GM19468 (cell line): ENCODE data around the gene XYLT2.

Experiments used
- ATAC-seq: cut with Tn5 transposase; IDR thresholded peaks from one replicate; pipeline ENCODE4 v1.9.1; 2021; ENCODE audit warnings: mild to moderate bottlenecking, moderate library complexity, moderate number of reproducible peaks; ENCODE audit not compliant: unreplicated experiment; ENCODE audit errors: extremely low read depth

XYLT2 gene

GRCh38 chr17:50347117-50347893 is 1.4 kb downstream of the XYLT2 start:
- no peak for ATAC-seq

- ATAC-seq, result no peak
These were observed 2.0 kb downstream of the XYLT2 start for GRCh38 chr17:50347894-50348291.

GRCh38 chr17:50348522-50349242 is 2.8 kb downstream of the XYLT2 start:
- no peak for ATAC-seq

- ATAC-seq, result no peak
These were observed 3.3 kb downstream of the XYLT2 start for GRCh38 chr17:50349243-50349600.

GRCh38 chr17:50350733-50351132 is 4.8 kb downstream of the XYLT2 start:
- no peak for ATAC-seq

DNA sequence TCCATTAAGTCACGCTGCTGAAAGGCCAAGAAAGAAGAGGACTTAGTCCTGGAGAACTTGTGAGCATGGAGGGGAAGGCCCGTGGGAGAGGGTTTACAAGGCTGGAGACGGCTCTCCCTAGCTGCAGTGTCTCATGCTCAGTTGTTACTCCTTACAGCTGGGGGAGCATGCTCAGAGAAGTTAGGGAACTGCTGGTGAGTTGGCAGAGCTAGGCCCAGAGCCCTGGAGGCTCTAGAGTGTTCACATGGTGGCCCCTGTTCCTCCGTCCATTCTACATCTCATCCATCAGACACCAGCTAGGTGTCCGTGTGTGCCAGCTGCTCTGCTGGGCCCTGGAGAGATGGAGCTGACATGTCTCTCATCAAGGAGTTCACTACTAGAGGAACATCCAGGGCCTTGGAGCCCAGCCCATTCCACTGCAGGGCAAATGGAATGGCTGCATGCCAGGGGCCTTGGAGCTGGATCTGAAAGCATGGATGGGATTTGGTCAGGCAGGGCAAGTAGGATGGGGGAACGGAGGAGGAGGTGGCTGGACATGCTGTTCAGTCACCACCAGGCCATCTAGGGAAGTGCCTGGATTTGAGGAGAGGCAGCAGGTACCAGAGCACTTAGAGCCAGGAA is 6.3 kb downstream of the XYLT2 start:
- ATAC-seq, result no peak

DNA sequence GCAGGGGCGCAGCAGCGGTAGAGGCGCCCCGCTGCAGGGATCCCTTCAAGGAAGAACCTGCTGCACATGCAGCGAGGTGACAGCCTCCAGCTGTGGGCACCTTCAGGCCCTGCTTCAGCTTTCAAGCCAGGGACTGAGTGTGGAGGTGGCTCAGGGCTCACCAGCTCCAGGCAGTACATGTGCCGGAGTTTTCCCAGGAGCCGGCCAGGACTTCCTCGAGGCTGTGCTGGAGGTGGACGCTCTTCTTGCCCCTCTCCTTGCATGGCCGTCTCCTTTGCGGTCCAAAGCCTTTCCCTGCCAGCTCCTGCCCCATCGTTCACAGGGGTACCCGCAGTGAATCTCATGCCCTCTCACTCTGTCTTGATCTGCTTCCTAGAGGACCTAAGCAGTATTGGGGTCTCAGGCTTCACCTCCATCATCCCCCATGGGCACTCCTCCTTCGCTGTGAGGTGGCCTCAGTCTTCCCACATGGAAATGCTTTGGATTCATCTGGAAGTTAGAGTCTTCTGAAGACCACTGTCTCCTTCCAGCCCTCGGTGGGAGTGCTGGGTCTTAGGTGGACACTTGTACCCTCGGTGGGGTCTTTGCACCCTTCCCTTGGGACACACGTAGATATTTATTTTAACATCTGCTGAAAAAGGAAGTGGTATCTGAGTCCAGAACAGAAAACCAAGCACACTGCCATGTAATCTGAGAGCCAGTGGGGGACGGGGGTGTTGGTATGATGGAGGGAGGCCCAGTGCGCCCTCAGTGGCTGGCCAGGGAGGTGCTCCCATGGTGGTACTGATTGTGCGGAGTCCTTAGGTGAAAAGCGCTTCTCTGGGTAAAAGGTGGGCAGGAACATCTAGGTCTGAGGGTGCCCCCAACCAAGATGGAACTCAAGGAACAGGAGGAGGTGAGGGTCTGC is 7.0 kb downstream of the XYLT2 start:
- no peak for ATAC-seq

GRCh38 chr17:50353600-50354195 is 7.8 kb downstream of the XYLT2 start:
- ATAC-seq, result no peak

DNA sequence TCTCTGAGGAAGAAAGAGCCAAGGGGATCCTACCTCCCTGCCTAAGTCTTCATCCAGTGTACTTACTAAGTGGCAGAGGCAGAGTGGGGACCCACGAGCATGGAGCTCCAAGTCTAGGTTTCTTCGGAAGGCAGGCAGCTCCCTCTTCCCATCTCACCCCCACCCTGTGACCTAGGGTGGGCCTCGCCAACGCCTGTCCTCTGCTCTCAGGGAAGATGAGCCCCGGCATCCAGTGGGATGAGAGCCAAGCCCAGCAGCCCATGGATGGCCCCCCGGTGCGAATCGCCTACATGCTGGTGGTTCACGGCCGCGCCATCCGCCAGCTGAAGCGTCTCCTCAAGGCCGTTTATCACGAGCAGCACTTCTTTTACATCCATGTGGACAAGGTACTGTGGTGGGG is 8.3 kb downstream of the XYLT2 start:
- ATAC-seq, result no peak

GRCh38 chr17:50354776-50355175 is 8.8 kb downstream of the XYLT2 start:
- ATAC-seq, result no peak

DNA sequence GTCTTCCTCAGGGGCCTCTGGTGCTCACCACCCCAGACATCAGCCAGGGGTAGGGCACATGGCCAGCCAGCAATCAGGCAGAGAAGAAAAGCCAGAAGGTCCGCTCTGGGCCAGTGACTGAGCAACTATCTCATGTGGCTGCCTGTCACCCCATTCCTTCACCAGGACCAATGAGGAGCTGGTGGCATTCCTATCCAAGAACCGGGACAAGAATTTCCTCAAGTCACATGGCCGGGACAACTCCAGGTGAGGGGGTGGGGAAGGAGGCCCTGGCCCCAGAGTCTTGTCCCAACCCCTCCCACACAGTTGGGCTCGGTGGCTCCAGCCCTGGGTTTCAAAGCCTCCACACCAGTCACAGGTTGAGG is 9.4 kb downstream of the XYLT2 start:
- no peak for ATAC-seq

- no peak for ATAC-seq
These were observed 9.9 kb downstream of the XYLT2 start for GRCh38 chr17:50355701-50356341.

- no peak for ATAC-seq
These were observed 10.5 kb downstream of the XYLT2 start for GRCh38 chr17:50356418-50356817.

- no peak for ATAC-seq
These were observed 11.1 kb downstream of the XYLT2 start for GRCh38 chr17:50356892-50357510.

DNA sequence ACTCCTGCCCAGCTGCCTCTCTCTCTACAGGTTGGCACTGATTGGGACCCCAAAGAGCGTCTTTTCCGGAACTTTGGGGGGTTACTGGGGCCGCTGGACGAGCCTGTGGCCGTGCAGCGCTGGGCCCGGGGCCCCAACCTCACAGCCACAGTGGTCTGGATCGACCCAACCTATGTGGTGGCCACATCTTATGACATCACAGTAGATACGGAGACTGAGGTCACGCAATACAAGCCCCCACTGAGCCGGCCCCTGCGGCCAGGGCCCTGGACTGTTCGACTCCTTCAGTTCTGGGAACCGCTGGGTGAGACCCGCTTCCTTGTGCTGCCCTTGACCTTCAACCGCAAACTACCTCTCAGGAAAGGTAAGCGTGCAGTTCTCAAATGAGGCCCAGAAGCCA is 12.3 kb downstream of the XYLT2 start:
- no peak for ATAC-seq

DNA sequence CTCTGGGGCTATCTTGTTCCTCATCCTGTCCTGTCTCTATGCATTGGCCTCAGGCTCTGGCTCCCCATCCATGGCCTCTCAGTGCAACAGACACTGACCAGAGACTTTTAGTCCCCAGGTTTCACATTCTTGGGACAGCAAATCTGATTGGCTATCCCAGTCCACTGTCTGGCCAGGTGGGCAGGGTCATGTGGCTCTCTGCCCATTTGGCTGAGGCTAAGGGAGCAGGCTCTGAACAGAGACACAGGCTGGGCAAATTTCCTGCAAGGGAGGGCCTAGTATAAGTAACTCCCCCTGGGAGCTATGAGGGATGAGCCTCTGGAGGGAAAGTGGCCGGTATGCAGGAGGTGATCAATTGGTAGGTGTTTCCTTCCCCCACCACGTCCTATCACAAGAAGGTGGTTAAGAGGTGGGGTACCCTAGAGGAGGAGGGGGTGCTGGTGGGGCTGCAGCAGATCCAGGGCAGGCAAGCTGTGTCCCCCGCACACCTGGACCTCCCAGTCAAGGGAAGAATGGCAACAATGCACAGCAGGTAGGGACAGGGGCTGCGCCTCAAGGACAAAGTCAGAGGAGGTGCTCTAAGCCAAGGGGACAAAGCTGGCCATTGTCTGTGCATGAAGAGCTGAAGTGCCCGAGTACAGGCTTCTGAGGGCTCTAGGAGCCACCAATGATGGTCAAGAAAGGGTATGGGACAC is 13.2 kb downstream of the XYLT2 start:
- no peak for ATAC-seq

DNA sequence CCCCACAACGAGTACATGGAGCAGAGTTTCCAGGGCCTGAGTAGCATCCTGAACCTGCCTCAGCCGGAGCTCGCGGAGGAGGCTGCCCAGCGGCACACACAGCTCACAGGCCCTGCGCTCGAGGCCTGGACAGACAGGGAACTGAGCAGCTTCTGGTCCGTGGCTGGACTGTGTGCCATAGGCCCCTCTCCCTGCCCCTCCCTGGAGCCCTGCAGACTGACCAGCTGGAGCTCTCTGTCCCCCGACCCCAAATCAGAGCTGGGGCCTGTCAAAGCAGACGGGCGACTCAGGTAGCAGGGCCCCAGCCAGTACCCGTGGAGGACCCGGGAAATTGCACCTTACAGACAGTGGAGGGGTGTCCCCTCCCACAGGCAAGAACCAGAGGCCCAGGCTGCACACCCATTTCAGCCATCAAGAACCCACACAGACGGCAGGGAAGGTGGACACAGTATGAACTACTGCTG is 14.1 kb downstream of the XYLT2 start:
- no peak for ATAC-seq

DNA sequence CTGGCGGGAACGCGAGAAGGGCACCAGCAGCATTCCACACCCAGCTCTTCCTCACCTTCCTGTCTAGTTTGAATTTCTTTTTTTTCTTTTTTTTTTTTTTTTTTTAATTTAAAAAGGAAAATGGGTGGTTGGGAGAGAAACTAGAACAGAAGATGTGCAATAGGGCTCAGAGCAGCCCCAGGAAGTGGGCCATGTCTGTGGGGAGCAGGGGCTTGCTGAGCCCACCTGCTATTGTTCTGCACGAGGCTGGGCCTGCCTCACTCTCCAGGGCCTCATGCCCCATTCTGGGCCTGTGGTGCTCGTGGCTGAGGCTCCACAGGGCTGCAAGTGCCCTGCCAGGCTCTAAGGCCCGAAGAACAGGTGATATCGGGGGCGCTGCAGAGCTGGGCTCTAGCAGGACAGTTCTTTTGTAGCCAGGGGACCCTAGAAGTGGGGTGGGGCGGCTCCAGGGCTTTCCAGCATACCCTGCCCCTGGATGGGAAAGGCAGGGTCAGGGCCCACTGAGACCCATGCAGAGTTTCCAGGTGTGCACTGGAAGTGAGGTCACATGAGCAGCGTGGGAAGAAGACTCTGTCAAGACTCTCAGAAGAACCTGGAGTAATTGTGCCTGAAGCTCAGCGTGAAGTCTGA is 14.7 kb downstream of the XYLT2 start:
- no peak for ATAC-seq
